NK-92 treated with Interleukin-12 subunit alpha and Interleukin-12 subunit beta, amount 100 ng/mL, for 24 hours (cell line): ENCODE results near the gene MUC4.
"Not testable (repeated sequence)": the region's sequence is repeated elsewhere in the genome, so short reads cannot be mapped to it uniquely, and the experiment has no call there.

Experiments
- DNase-seq: peaks from one replicate; lab custom pipeline; 2025; lab: John Stamatoyannopoulos, UW

MUC4 gene

DNA sequence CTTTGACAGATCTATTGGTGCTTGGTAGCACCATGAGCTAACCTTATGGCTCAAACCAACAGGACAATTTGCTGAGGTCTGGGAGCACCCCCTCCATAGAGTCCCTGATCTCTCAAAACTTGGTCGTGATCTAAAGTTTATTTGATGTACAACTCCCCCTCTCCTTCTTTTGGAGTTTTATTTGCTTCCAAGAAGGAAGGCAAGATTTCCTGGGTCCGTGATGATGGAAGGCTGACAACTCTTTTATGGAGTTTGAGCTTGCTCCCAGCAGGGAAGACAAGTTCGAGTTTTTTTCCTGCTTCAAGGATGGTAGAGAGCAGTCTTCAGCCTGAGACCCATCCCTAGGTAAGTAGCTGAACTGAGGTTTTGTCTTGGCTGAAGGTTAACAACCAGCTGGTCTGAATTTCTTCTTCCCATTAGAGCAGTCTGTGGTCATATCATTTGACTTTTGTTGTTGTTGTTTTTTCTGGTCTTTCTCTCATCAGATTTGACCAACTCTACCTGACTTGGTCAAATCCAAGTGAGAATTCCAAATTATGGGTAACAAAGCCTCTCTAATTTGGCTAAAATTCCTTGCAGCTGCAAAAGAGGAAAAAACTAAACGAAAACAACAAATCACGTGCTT is 93.8 kb downstream of the MUC4 start:
- no peak for DNase-seq

DNA sequence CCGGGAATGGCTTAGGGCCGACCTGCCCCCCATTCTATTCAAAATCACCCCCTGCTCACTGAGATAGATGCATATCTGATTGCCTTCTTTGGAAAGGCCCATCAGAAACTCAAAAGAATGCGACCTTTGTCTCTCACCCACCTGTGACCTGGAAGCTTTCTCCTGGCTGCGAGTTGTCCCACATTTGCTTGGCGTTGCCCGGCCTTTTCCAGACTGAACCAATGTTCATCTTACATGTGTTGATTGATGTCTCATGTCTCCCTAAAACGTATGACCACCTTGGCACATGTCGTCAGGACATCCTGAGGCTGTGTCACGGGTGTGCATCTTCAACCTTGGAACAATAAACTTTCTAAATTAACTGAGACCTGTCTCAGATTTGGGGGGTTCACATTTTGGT is 94.3 kb downstream of the MUC4 start:
- DNase-seq, result no peak

DNA sequence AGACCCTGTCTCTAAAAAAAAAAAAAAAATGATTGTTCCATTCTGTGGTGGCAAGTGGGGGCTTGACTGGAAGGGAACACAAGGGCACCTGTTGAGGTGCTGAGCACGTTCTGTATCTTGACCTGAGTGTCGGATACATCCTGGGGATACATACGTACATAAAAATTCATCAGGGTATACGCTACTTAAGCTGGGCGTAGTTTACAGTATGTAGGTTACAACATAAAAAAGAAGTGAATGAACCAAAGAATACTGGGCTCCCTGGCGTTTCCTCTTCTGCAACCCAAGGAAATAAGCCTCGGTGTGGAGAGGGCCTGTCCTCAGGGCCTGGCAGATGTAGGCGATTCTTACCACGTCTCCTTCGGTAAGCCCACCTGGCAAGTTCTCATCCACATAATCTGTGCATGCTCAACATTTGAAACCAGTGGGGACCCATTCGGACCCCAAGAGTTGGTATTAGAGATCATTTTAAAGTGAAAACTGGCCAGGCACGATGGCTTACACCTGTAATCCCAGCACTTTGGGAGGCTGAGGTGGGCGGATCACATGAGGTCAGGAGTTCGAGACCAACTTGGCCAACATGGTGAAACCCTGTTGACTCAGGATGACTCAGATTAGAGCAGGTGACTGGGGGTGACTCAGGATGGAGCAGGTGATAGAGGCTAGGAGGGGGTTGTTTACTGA is 96.0 kb downstream of the MUC4 start:
- DNase-seq, result no peak

DNA sequence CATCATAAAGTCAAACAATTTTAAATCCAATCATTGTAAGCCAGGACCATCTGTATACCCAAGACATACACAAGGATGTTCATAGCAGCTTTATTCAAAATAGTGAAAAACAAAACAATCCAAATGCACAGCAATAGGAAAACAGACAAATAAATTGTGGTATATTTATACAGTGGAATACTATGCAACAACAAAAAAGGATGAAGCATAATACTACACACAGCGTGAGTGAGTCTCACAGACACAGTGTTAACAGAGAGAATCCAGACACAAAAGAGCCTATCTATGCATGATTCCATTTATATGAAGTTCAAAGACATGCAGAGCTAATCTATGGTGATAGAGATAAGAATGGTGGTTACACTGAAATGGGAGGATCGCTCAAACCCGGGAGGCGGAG is 96.6 kb downstream of the MUC4 start:
- DNase-seq, result no peak

DNA sequence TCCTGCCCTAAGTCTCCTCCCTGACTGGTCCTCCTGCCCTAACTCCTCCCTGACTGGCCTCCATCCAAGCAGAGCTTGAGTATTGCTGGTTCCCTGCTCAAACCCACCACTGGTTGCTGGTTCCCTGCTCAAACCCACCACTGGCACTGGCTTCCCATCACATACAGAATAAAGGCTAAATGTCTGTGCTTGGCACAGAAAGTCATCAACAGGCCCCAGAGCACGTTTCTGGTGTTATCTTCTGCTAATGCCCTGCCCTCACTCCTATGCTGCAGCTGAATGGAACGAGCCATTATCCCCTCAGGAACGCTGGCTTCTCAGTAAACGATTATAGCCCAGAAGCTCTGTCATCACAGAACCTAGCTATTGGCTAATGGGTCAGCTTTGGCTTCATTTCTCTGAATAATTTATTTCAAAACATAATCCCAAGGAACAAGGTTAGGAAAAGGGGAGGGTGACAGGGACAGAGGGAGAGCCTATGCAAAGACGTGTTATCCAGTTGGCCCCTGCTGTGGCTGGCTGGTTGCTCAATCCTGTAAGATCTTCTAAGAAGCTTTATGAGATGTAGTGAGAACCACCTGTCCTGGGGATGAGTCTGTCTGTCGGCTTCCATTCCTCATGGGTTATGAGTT is 97.2 kb downstream of the MUC4 start:
- no peak for DNase-seq

DNA sequence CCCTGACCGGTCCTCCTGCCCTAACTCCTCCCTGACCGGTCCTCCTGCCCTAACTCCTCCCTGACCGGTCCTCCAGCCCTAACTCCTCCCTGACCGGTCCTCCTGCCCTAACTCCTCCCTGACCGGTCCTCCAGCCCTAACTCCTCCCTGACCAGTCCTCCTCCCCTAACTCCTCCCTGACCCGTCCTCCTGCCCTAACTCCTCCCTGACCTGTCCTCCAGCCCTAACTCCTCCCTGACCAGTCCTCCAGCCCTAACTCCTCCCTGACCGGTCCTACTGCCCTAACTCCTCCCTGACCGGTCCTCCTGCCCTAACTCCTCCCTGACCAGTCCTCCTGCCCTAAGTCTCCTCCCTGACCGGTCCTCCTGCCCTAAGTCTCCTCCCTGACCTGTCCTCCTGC is 98.6 kb downstream of the MUC4 start:
- DNase-seq, result not testable (repeated sequence)

DNA sequence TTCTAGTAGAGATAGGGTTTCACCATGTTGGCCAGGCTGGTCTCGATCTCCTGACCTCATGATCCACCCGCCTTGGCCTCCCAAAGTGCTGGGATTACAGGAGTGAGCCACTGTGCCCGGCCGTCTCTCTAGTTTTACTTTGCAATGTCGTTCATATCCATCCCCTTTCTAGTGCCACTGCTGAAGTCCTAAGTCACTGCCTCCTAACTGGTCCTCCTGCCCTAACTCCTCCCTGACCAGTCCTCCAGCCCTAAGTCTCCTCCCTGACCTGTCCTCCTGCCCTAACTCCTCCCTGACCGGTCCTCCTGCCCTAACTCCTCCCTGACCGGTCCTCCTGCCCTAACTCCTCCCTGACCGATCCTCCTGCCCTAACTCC is 99.2 kb downstream of the MUC4 start:
- DNase-seq, result not testable (repeated sequence)

DNA sequence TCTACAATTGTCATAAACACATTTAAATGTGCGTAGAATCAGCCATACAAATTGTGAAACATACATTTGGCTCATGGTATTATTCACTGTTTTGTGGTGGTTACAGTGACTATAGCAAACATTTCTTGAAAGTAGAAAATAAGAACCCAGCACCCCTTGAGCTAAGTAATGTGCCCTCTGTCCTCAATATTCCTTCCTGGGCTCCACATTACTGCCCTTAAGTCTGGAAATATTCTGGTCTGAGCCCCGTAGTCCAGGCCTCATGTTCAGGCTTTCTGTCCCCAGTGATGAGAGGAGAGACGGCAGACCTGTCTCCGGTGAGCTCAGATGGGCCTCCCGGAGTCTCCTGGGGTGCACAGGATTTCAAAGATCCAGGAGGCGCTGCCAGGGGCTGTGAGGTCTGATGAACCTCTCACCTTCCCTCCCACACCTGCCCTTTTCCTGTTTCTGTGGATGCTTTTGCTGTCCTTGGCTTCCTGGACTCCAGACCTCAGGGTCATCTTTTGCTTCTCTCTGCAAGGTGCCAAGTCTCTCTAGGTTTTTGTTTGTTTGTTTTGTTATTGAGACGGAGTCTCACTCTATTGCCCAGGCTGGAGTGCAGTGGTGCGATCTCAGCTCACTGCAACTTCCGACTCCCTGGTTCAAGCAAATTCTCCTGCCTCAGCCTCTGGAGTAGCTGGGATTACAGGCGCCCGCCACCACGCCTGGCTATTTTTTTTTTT is 99.8 kb downstream of the MUC4 start:
- DNase-seq, result no peak

DNA sequence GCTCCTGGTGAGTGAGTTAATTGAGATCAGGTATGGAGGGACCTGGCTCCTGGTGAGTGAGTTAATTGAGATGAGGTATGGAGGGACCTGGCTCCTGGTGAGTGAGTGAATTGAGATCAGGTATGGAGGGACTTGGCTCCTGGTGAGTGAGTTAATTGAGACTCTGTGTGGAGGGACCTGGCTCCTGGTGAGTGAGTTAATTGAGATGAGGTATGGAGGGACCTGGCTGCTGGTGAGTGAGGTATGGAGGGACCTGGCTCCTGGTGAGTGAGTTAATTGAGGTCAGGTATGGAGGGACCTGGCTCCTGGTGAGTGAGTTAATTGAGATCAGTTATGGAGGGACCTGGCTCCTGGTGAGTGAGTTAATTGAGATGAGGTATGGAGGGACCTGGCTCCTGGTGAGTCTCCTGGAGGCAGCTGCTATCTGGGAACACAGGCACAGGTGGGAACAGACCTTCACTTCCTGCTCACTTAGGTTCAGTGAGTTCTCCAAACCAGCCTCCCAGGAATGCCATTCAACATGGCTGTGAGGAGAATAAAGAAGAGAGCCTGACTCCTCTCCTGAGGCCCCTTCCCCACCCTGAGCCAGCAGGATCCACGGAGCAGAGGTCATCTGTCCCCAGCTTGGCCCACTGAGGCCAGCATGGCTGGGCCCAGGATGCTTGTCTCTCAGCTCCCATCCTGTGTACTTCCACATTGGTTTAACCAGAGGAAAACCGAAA is 100.5 kb downstream of the MUC4 start:
- DNase-seq, result not testable (repeated sequence)

DNA sequence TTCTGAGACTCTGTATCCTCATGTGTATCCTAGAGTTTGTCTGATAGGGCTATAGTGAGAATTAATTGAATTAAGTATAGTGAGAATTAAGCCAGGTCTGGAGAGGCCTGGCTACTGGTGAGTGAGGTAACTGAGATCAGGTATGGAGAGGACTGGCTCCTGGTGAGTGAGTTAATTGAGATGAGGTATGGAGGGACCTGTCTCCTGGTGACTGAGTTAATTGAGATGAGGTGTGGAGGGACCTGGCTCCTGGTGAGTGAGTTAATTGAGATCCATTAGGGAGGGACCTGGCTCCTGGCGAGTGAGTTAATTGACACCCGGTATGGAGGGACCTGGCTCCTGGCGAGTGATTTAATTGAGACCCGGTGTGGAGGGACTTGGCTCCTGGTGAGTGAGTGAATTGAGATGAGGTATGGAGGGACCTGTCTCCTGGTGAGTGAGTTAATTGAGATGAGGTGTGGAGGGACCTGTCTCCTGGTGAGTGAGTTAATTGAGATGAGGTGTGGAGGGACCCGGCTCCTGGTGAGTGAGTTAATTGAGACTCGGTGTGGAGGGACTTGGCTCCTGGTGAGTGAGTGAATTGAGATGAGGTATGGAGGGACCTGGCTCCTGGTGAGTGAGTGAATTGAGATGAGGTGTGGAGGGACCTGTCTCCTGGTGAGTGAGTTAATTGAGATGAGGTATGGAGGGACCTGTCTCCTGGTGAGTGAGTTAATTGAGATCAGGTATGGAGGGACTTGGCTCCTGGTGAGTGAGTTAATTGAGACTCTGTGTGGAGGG is 101.4 kb downstream of the MUC4 start:
- not testable (repeated sequence) for DNase-seq

DNA sequence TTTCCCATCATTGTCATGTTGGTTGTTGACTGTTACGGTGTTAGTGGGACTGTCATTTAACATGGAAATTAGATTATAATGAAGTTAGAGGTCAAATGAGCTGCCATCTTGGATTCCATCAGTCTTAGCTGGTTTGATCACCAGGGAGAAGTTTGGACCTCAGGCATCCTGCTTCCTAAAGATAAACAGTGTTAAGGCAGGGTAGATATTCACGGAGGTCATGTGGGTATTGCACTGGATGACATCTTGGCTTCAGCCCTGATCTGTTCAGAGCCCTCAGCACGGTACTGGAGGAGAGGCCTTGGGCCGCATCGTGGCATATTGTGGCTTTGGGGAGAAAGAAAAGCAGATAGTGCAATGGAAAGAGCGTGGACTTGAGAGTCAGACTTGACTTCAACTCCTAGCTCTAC is 102.0 kb downstream of the MUC4 start:
- no peak for DNase-seq

DNA sequence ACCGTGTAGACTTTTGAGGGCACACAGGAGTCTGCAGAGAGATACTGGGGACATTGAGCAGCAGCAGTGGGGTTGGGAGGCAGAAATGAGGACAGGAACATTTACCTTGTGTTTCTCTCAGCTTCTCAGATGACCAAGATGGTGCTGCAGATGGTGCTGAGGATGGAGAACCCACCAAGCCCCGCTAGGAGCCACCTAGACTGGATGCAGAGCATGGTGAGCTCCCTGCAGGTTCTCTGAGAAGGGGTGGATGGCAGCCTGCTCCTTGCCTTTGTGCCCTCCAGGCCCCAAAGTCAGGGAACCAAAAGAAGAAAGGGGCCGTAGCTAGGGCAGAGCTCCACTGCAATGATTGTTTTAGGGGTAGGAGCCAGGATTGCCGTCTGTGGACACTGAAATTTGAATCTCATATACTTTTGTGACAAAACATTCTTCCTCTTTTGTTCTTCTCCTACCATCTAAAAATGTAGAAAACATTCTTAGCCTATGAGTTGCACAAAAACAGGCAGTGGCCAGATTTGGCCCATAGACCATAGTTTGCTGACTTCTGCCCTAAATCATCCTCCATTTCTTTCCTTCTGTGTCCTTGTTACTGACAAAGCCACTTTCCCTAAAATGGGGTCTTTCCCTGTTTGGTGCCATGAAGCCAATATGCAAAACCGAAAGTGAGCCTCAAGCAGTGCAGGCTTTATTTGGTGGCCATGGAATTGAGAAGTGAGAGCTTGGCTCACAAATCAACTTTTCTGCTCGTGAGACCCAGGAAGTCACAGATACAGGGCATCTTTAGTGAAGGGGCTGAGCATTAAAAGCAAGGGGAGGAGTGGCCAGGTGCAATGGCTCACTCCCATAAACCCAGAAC is 102.9 kb downstream of the MUC4 start:
- no peak for DNase-seq

DNA sequence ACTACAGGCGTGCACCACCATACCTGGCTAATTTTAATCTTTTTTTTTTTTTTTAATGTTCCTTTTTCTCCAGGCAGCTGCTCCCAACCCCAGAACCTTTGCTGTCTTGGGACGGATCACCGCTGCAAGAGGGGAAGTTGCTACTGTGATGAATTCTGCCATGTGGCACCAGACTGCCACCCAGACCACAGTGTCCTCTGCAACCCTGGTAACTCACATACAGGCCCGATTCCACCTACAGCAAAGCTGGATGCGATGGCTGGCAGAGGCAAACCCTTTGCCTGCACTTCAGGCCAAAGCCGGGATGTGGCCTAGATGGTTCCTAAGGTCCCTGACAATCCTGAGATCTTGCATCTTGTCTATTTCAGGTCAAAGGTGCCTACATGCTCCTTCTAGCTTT is 103.7 kb downstream of the MUC4 start:
- DNase-seq, result no peak

DNA sequence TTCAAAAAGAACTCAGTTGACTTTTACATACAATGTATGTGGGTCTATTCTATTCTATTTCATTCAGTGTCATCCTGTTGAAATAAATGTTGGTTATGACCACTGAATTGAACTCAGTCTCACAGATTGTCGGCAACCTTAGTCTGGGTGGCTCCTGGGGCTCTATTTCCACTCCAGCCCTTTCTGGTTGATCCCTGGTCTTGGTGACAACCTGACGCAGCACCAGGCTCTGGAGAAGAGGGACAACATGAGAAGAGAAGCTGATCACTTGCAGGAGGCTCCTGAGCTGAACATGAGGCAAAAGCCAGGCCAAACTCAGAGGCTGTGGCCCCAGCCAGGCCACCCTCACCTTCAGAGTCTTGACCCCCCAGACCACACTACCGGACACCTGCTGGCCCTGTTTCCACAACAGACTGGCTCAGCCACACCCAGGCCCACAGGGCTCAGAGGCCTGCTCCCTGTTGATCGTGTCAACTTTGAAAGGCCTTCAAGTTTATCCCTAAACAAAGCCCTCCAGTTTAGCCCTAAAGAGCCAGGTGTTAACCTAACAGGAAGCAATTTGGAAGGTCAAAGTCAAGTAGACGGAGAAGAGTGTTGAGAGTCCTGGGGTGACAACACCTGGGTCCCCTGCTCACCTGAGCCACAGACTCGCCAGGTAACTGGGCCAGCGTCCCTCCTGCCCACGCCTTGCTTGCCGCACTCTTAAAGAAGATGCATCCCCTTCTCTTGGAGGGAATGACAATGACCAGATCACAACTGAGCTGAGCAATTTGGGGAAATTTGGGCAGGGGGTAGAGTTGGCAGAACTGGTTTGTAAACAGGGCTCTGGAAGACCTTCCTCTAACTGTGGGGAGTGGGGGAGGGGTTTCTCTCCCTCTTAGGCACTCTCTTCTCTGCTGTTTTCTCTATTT is 106.4 kb downstream of the MUC4 start:
- DNase-seq, result no peak

DNA sequence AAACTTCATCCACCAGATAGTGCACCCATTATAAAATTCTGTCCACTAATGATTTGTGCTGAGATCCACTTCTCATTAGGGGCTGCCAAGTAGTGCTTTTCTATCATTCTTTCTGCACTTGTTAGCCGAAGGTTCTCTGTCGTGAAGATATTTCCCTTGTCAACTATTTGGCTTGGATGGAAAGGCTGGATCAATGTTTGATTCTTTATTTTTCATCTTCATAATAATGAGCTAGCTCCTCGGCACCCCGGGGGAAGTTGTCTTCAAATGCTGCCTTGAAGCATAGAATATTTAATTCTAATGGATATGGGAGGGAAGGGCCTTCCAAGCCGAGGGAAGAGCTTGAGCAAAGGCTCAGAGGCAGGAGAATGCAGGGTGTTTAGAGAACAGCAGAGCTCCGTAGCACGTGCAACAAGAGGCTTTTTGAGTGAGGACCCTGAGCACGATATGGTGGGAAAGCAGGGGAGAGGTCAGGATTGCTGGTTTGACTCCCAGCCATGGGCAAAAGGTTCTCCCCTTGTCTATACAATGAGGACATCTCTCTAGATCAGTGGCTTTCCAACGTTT is 107.2 kb downstream of the MUC4 start:
- DNase-seq, result no peak

DNA sequence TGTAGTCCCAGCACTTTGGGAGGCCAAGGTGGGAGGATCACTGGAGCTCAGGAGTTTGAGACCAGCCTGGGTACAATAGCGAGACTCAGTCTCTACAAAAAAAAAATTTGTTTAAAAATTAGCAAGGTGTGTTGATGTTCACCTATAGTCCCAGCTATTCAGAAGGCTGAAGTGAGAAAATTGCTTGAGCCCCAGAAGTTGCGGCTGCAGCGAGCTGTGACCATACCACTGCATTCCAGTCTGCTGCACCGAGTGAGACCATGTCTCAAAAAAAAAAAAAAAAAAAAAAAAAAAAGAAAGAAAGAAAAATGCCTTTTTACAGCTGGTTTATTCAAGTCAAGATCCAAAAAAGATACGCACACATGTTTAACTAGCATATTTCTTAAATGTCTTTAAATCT is 108.0 kb downstream of the MUC4 start:
- DNase-seq, result no peak

DNA sequence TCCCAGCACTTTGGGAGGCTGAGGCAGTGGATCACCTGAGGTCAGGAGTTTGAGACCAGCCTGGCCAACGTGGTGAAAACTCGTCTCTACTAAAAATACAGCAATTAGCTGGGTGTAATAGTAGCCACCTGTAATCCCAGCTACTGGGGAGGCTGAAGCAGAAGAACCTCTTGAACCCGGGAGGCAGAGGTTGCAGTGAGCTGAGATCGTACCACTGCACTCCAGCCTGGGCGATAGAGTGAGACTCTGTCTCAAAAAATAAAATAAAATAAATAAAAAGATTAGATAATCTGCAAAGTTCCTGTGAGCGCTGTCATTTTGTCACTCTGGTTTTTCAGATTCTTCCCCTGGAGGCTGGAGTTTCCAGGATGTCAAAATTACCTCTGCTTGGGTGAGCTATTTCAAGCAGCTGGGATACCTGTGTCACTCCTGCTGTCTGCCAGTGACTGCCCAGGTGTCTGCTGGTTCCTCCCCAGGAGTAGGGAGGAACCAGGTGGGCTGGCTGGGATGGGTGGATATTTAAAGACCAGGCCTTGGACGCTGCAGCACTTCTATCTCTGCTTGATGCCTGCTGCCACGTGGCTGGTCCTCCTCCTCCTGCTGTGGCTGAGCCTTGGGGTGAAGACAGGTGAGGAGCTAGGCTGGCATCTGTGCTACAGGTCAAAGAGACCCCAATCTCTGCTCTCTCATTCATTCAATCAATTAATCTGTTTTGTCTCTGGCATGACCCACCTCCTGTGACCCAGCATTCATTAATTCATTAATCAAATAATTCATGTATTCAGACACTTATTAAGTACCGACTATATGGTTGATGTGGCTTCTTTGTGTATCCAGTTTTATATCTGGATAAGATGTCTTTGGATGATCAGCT is 110.5 kb downstream of the MUC4 start:
- no peak for DNase-seq

DNA sequence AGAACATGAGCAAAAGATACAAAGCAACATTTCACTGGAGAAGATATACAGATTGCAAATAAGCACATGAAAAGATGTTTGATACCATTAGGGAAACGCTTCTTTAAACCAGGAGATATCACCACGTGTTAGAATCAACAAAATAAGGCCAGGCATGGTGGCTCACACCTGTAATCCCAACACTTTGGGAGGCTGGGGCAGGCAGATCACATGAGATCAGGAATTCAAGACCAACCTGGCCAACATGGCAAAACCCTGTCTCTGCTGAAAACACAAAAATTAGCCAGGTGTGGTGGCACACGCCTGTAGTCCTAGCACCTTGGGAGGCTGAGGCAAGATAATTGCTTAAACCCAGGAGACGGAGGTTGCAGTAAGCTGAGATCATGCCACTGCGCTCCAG is 111.4 kb downstream of the MUC4 start:
- no peak for DNase-seq
